Posterior vena cava (tissue), 2 donors: ENCODE data around the gene RBM26. TPM values are rescaled to one million over a fixed set of nuclear protein-coding genes. Genes with fewer than 3 reads are reported as not detected.
"Not testable (repeated sequence)": the region's sequence is repeated elsewhere in the genome, so short reads cannot be mapped to it uniquely, and the experiment has no call there.

Experiments used
- DNase-seq: peaks from one replicate; pipeline ENCODE4 v3.0.0-alpha.2; 2020; ENCODE audit warnings: low spot score
- intact Hi-C, 2 donors: fragments of 100-400 bp; cut with DNase I; formaldehyde crosslinking; loops; one replicate each; pipeline versions ENCODE4 v1.14.1 to v1.14.2; 2022 to 2023
- total RNA-seq, 2 donors: library from RNA; stranded (reverse); fragmentation: NEBNext Ultra II Directional; extraction: Animal tissue kit (Norgen Biotek cat#: 25700); gene quantifications; one replicate each; pipeline ENCODE4 v1.2.1, GENCODE V29; 2021
- donor health status: DM: yes; HTN: yes; CAD: no.
- donor health status: DM: yes; HTN: yes; CAD: no.

Gene RBM26
- total RNA-seq, 2 donors from 2014 or later: 31.6 to 32.8 TPM

- no peak for DNase-seq
- intact Hi-C loops: loop anchor here in 1 of 2 donors (5.0 to 10.0 kb wide), 2 partner anchors 309 to 1439 kb away; no protein-coding TSS in a partner anchor
Observed at GRCh38 chr13:79295906-79296706, 109.9 kb downstream of the RBM26 start.

GRCh38 chr13:79290595-79291244 lies 115.3 kb downstream of the RBM26 start:
- DNase-seq: no peak
- intact Hi-C loops: loop anchor here in 1 of 2 donors (10.0 kb wide), 1 partner anchor 314 kb away; no protein-coding TSS in a partner anchor

- intact Hi-C loops: no loop called here
Observed at GRCh38 chr13:79289571-79289970, 116.5 kb downstream of the RBM26 start.

GRCh38 chr13:79287939-79288795 lies 117.9 kb downstream of the RBM26 start:
- intact Hi-C loops: no loop called here
- DNase-seq: no peak

More at GRCh38 chr13:79289571-79289970, 116.5 kb downstream of the RBM26 start:
- DNase-seq: no peak

GRCh38 chr13:79285159-79285558 lies 120.9 kb downstream of the RBM26 start:
- DNase-seq: no peak
- intact Hi-C loops: no loop called here

GRCh38 chr13:79283742-79284141 lies 122.3 kb downstream of the RBM26 start:
- no peak for DNase-seq
- intact Hi-C loops: no loop called here

GRCh38 chr13:79282976-79283375 lies 123.1 kb downstream of the RBM26 start:
- DNase-seq: no peak
- intact Hi-C loops: no loop called here

GRCh38 chr13:79282508-79282907 lies 123.5 kb downstream of the RBM26 start:
- intact Hi-C loops: no loop called here
- DNase-seq: no peak

GRCh38 chr13:79281339-79281747 lies 124.7 kb downstream of the RBM26 start:
- no peak for DNase-seq
- intact Hi-C loops: no loop called here

GRCh38 chr13:79279735-79280134 lies 126.3 kb downstream of the RBM26 start:
- DNase-seq, intact Hi-C loops: not testable (repeated sequence)

GRCh38 chr13:79273045-79273444 lies 133.0 kb downstream of the RBM26 start:
- no peak for DNase-seq
- intact Hi-C loops: no loop called here

- intact Hi-C loops: no loop called here
- no peak for DNase-seq
Observed at GRCh38 chr13:79271616-79272015, 134.4 kb downstream of the RBM26 start.

GRCh38 chr13:79270859-79271258 lies 135.2 kb downstream of the RBM26 start:
- DNase-seq: no peak
- intact Hi-C loops: no loop called here

Other genes with a start within 250 kb of the RBM26 start
- gene NDFIP2, start 74.9 kb upstream of the RBM26 start, total RNA-seq: 10 to 100 TPM; 13.3 to 13.7 TPM